K562 (cell line): Measurements from ENCODE around the gene HS6ST1. TPM values are rescaled to one million over a fixed set of nuclear protein-coding genes. Genes with fewer than 3 reads are reported as not detected.

Source experiments
- ATAC-seq: fragments of 200-7000 bp; cut with Tn5 transposase; 3 replicates; pipeline ENCODE4 v1.9.1; 2020; ENCODE audit warnings: moderate library complexity
- BruUV-seq: library from RNA; stranded (reverse); fragments of 400-500 nt; replicated peaks from 2 replicates; lab custom pipeline; 2021; lab: Mats Ljungman, UMichigan
- CTCF ChIA-PET: fragments of 300-600 bp; formaldehyde crosslinking; extraction: SDS; loops from one replicate; lab custom pipeline; 2021; ENCODE audit warnings: low intra/inter-chr PET ratio; lab: Yijun Ruan, JAX
- POLR2A ChIA-PET: fragments of 300-600, 350-650 bp; sonication (Branson Sonifier 250); formaldehyde crosslinking; extraction: SDS; loops from one replicate; lab custom pipeline; 2021; ENCODE audit warnings: antibody characterized with exemption, inconsistent platforms; lab: Yijun Ruan, JAX
- DNase-seq, 4 experiments: peaks; one replicate each; pipeline versions ENCODE4 v3.0.0 to v3.0.0-alpha.2; 2011 to 2018; ENCODE audit warnings: low spot score in 3 of 4, mixed read lengths in 3 of 4; ENCODE audit errors: extremely low read depth in 1 of 4
- FAIRE-seq: peaks from 2 replicates; lab custom pipeline; 2011; peaks lifted over from hg19 to GRCh38; lab: Jason Lieb, UNC
- H2AFZ ChIP-seq: 2 replicates; pipeline ENCODE4 v1.6.0; 2011; ENCODE audit warnings: low read depth, low read length, control low read depth, inconsistent platforms
- H3K27ac ChIP-seq: fragments of 200-600 bp; 3 replicates; pipeline ENCODE4 v1.8.0; 2011; ENCODE audit warnings: low read depth, mild to moderate bottlenecking, control low read depth, inconsistent platforms, low read length, moderate library complexity, mixed read lengths; ENCODE audit errors: extremely low read depth
- H3K27me3 ChIP-seq, 2 experiments: fragments of 300-600 bp in 1 of 2; 2 replicates in 1 of 2; 3 replicates in 1 of 2; pipeline versions ENCODE4 v1.6.0 to v1.8.0; 2011; ENCODE audit warnings: inconsistent platforms in 2 of 2, low read length in 2 of 2, mild to moderate bottlenecking in 1 of 2, mixed read lengths in 1 of 2, moderate library complexity in 1 of 2; ENCODE audit not compliant: control insufficient read depth in 2 of 2, insufficient read depth in 2 of 2
- H3K36me3 ChIP-seq: fragments of 300-600 bp; 3 replicates; pipeline ENCODE4 v1.8.0; 2011; ENCODE audit warnings: mild to moderate bottlenecking, low read length, inconsistent platforms; ENCODE audit not compliant: control insufficient read depth, insufficient read depth
- H3K4me1 ChIP-seq, 2 experiments: fragments of 200-600 bp in 1 of 2; replicated peaks in 1 of 2; 2 replicates in 1 of 2; 3 replicates in 1 of 2; pipeline versions ENCODE4 v1.5.1 to v1.8.0; 2011; ENCODE audit warnings: inconsistent platforms in 2 of 2, low read length in 2 of 2, mild to moderate bottlenecking in 1 of 2, mixed read lengths in 1 of 2, moderate library complexity in 1 of 2; ENCODE audit not compliant: control insufficient read depth in 2 of 2, insufficient read depth in 2 of 2
- H3K4me2 ChIP-seq: 2 replicates; pipeline ENCODE4 v1.6.1; 2011; ENCODE audit warnings: low read length, control low read depth, inconsistent platforms, mixed read lengths; ENCODE audit not compliant: insufficient read depth
- H3K4me3 ChIP-seq: fragments of 200-600 bp; sonication (generic), shearing (Covaris generic); 2 replicates; pipeline ENCODE4 v1.5.1; 2016; ENCODE audit warnings: control low read depth, inconsistent platforms
- H3K79me2 ChIP-seq: fragments of 200-600 bp; 3 replicates; pipeline ENCODE4 v1.8.0; 2011; ENCODE audit warnings: low read length, inconsistent platforms; ENCODE audit not compliant: control insufficient read depth, insufficient read depth
- H3K9ac ChIP-seq, 2 experiments: 2 replicates each; pipeline versions ENCODE4 v1.6.0 to v1.6.1; 2011; ENCODE audit warnings: low read depth in 2 of 2, low read length in 2 of 2, control low read depth in 1 of 2, inconsistent platforms in 1 of 2, mild to moderate bottlenecking in 1 of 2, mixed read lengths in 1 of 2; ENCODE audit not compliant: insufficient read depth in 1 of 2
- H3K9me1 ChIP-seq: one replicate; pipeline ENCODE4 v1.6.0; 2011; ENCODE audit warnings: inconsistent platforms, mild to moderate bottlenecking, low read length, moderate library complexity; ENCODE audit not compliant: control insufficient read depth, insufficient read depth
- H3K9me3 ChIP-seq: replicated peaks from 2 replicates; pipeline ENCODE4 v1.5.1; 2011; ENCODE audit warnings: low read depth, low read length, inconsistent platforms; ENCODE audit not compliant: control insufficient read depth, insufficient read depth
- H4K20me1 ChIP-seq: replicated peaks from 2 replicates; pipeline ENCODE4 v1.6.1; 2011; ENCODE audit warnings: low read length, inconsistent platforms, mixed read lengths; ENCODE audit not compliant: control insufficient read depth, insufficient read depth
- E2F6 ChIP-seq, 2 experiments: IDR thresholded peaks; 2 replicates each; pipeline ENCODE4 v1.6.1; 2011; ENCODE audit warnings: borderline replicate concordance in 1 of 2, control low read depth in 1 of 2, low read depth in 1 of 2, low read length in 1 of 2, mild to moderate bottlenecking in 1 of 2, mixed read lengths in 1 of 2, moderate library complexity in 1 of 2; ENCODE audit not compliant: insufficient read depth in 1 of 2, insufficient read length in 1 of 2, poor library complexity in 1 of 2, severe bottlenecking in 1 of 2; ENCODE audit errors: extremely low read depth in 1 of 2
- GABPB1 ChIP-seq: sonication (generic); formaldehyde crosslinking; IDR thresholded peaks from 2 replicates; pipeline ENCODE4 v1.8.0; 2022; ENCODE audit warnings: mild to moderate bottlenecking, missing genetic modification reagents
- ZBTB7A ChIP-seq: IDR thresholded peaks from 2 replicates; pipeline ENCODE4 v1.6.1; 2011; ENCODE audit warnings: low read depth, mild to moderate bottlenecking, low read length, moderate library complexity, borderline replicate concordance; ENCODE audit not compliant: control insufficient read depth
- ZNF24 ChIP-seq: fragments of 450-650 bp; IDR thresholded peaks from 2 replicates; pipeline ENCODE4 v1.6.1; 2016
- WGBS: fragments of 100-300 bp; shearing (Covaris generic); methylation state at CpG from one replicate; pipeline ENCODE4 v1.1.6; 2016; ENCODE audit warnings: low coverage, mixed read lengths; ENCODE audit not compliant: insufficient coverage; ENCODE audit errors: missing lambda C conversion rate; 5-methylcytosine and 5-hydroxymethylcytosine counted together
- in situ Hi-C: fragments of 300-500 bp; cut with MboI; formaldehyde crosslinking; loops from 4 replicates; pipeline ENCODE4 v1.15.0; 2018; ENCODE audit warnings: inconsistent platforms, mixed read lengths
- intact Hi-C: fragments of 100-400 bp; cut with micrococcal nuclease; formaldehyde crosslinking; loops from 2 replicates; pipeline ENCODE4 v1.14.2; 2022
- polyA plus RNA-seq, 8 experiments: library from polyadenylated mRNA; depleted of rRNA in 4 of 8; stranded (reverse) in 5 of 8; unstranded in 3 of 8; fragments of >200 nt; fragmentation: Nextera tagmentation in 2 of 8; fragmentation: Illumina TruSeq in 1 of 8; extraction: Ambion mirVana in 2 of 8; extraction: Trizol in 1 of 8; gene quantifications; 2 replicates each; pipeline versions ENCODE4 v1.2.1 to v1.2.3, GENCODE V29; 2011 to 2014; ENCODE audit warnings: inconsistent platforms in 1 of 8, missing spikeins in 1 of 8
- total RNA-seq, 7 experiments: library from RNA; depleted of rRNA in 6 of 7; stranded (reverse); fragments of >200 nt in 6 of 7; fragmentation: Illumina TruSeq in 2 of 7; extraction: Trizol in 2 of 7; gene quantifications; 2 replicates each; pipeline versions ENCODE4 v1.2.1 to v1.2.3, GENCODE V29; 2011 to 2021; ENCODE audit warnings: low replicate concordance in 1 of 7

The HS6ST1 gene
- total and polyA plus RNA-seq, 9 of the 15 experiments (the other 6 are each of a cell fraction or from before 2014, with no cell fraction given) = 0.06 to 7.4 (median 3.8) TPM

GRCh38 chr2:128311755-128312341 is 6.8 kb downstream of the HS6ST1 start:
- no peak overlapping the region for H3K9ac ChIP-seq
- TF ChIP-seq E2F6 (IDR thresholded peaks at IDR 0.05; ENCODE audit: borderline replicate concordance in 1 of 2, extremely low read depth in 1 of 2, insufficient read depth in 1 of 2, insufficient read length in 1 of 2, low read depth in 1 of 2, low read length in 1 of 2, poor library complexity in 1 of 2, severe bottlenecking in 1 of 2) (no peak), ZNF24 (no peak), GABPB1 (CRISPR knock-in tag) (no peak), ZBTB7A (no peak)
- no peaks in the 10 kb centered on the region; a peak in 1 of 5 replicates for H3K27me3 ChIP-seq
- BruUV-seq = no TSS peak
- DNase-seq (no peak), FAIRE-seq (no peak), ATAC-seq (no peak)
- no peak overlapping the region for H3K4me3 ChIP-seq
- no peak overlapping the region for H2AFZ ChIP-seq
- in situ Hi-C loops = no loop called here
- peaks cover 76% of the 10 kb centered on the region for H4K20me1 ChIP-seq
- H3K4me1 ChIP-seq = peaks cover 14 to 36% of the 10 kb centered on the region in 2 experiments
- ChIA-PET POLR2A (no interaction called here), CTCF (no interaction called here)
- no peak overlapping the region for H3K4me2 ChIP-seq
- H3K36me3 ChIP-seq = no peaks in the 10 kb centered on the region
- H3K9me3 ChIP-seq = no peaks in the 10 kb centered on the region
- intact Hi-C loops = no loop called here
- H3K9me1 ChIP-seq = peaks cover 6% of the 10 kb centered on the region
- WGBS = 75% methylated on average over 11 of the region's 11 CpGs
- no peaks in the 10 kb centered on the region for H3K79me2 ChIP-seq
- H3K27ac ChIP-seq = no peak overlapping the region
